HG02840 (cell line): ENCODE results near the gene FGF12.
"Not testable (repeated sequence)": the region's sequence is repeated elsewhere in the genome, so short reads cannot be mapped to it uniquely, and the experiment has no call there.

ENCODE experiments used
- ATAC-seq: cut with Tn5 transposase; IDR thresholded peaks from one replicate; pipeline ENCODE4 v1.9.1; 2021; ENCODE audit warnings: mild to moderate bottlenecking, moderate library complexity, moderate number of reproducible peaks; ENCODE audit not compliant: unreplicated experiment, low FRiP score

The FGF12 gene

DNA sequence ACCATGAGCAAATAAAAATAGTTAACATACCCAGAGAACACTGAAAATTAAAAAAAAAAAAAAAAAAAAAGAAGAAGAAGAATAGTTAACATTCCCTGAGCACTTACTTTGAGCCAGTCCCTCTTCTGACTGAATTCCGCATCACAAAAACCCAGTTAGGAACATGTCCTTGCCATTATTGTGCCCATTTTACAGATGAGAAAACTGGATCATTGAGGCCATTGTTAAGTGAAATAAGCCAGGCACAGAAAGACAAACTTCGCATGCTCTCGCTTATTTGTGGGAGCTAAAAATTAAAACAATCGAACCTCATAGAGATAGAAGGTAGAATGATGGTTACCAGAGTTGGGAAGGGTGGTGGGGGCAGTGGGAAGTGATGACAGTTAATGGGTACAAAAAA lies 119.5 kb downstream of the FGF12 start:
- no peak for ATAC-seq

DNA sequence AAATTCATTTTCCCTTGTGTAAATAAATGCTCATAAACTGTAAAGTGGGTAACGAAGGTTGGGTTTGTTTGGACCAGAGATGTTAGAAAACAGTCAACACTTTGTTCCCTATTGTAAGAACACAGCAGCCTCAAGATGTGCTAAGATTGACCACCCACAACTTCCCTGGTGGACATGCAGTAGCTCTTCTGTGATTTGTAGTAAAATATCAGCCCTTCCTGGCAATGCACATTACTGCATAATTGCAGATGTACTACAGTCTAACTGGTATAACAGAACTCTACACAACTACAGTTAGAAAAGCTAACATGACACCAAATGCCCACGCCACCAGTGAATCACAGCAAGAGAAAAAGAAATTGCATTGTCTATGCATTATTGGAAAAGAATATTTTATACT lies 129.4 kb downstream of the FGF12 start:
- ATAC-seq = no peak

DNA sequence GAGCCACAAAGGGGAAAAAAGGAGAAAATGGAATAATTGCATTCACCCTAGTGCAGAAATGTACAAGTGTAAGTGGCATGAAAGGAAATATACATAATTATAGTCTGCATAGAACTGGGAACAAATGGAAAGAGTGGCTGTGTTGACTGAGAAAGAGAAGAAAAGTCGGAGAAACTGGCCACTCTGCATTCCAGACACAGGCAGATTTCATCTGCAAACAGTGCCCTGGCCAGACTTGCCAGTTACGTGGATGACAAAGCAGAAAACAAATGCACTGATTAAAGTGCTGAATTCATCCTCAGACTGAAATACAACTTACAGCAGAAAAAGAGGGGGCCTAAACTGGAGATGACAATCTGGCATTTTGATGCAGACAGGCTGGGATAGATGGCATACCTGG lies 129.8 kb downstream of the FGF12 start:
- no peak for ATAC-seq

DNA sequence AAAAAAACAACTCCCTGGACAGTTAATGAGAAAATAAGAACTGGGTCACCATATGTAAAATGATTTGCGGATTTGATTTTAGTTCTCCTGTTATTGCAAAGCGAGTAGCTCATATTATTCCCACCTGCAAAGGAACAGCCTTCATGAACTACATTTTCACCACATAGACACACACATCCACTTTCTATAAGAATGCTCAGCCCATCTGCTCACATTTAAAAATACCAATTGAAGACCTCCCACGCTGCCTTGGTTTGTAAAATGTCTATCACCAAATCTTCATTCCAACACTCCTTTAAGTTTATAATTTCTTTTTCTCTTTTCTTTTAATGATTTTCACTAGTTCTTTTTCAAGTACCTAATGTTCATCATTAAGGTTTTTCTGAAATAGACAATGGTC lies 148.6 kb downstream of the FGF12 start:
- ATAC-seq = no peak

DNA sequence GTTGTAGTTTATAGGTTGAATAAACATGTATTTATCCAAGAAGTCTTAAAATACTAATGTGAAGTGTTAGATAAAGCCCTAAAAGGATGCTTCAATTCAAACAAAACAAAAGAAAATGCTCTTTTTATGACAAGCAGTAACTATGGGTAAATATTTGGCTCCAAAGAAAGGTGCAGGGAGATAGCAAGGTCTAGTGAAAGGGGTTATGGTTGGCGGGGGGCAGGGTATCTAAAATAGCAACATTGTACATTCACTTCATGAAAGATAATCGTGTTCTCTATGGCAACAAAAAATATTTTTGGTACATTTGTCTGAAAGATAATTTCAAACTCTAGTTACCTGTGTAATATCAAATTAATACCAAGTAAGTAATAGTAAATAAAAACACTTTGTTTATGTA lies 149.5 kb downstream of the FGF12 start:
- ATAC-seq = no peak

DNA sequence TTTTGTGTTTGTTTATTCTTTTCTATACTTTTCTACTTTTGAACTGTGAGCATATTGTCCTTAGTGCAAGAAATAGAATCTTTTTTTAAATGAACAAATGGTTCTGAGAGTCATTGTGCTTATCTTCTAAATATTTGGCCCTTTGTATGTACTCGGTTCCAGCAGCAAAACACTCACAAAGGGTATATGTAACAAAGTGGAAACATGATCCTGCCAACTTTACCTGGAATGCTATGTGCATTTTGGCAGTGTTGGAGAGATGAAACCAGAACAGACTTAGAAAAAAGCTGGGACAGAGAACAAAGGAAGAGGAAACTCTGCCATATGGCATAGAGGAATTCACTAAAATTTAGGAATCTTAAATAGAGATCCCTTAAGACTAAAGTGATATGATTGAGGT lies 150.1 kb downstream of the FGF12 start:
- ATAC-seq = no peak

DNA sequence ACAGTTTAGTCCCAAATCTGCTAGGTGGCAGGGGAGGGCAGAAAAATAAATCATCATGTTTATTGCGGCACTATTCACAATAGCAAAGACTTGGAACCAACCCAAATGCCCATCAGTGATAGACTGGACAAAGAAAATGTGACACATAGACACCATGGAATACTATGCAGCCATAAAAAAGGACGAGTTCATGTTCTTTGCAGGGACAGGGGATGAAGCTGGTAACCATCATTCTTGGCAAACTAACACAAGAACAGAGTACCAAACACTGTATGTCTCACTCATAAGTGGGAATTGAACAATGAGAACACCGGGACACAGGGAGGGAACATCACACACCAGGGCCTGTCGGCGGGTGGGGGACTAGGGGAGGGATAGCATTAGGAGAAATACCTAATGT lies 150.6 kb downstream of the FGF12 start:
- not testable (repeated sequence) for ATAC-seq

DNA sequence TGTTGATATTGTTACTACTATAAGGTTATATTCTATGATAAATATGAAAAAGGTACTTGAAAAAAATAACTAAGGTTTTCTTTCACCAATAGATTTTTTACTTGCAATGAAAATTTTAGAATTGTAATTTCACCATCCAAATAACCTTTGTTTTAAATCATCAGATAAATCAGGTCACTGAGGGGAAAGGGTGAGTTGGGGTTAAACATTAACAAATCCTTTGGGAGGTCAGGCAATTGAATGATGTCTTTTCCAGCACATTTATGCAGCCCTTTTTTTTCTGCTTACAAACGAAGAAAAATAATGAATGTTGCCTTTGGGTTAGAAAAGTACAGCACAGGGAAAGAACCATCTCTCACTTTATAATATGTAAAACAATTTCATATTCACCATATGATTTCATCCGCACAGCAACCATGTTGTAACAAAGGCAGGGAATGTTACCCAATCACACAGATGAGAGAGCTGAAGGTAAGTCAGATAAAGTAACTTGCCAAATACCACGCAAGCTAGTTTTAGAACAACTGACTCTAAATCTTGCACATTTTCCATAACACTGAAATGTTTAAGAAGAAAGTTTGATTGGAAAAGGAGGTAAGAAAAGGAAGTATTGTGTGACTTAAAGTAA lies 151.3 kb downstream of the FGF12 start:
- no peak for ATAC-seq

DNA sequence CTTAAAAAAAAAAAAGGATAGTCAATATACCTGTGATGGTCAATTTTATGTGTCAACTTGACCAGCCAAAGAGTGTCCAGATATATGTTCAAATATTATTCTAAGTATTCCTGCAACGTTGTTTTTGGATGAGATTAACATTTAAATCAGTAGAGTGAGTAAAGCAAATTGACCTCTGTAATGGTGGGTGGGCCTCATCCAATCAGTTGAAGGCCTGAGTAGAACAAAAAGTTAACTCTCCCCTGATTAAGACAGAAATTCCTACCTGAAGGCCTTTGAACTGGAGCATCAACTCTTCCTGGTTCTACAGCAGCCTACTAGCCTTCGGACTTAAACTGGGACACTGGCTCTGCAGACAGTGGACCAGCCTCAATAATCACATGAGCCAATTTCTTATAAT lies 154.1 kb downstream of the FGF12 start:
- ATAC-seq = no peak

DNA sequence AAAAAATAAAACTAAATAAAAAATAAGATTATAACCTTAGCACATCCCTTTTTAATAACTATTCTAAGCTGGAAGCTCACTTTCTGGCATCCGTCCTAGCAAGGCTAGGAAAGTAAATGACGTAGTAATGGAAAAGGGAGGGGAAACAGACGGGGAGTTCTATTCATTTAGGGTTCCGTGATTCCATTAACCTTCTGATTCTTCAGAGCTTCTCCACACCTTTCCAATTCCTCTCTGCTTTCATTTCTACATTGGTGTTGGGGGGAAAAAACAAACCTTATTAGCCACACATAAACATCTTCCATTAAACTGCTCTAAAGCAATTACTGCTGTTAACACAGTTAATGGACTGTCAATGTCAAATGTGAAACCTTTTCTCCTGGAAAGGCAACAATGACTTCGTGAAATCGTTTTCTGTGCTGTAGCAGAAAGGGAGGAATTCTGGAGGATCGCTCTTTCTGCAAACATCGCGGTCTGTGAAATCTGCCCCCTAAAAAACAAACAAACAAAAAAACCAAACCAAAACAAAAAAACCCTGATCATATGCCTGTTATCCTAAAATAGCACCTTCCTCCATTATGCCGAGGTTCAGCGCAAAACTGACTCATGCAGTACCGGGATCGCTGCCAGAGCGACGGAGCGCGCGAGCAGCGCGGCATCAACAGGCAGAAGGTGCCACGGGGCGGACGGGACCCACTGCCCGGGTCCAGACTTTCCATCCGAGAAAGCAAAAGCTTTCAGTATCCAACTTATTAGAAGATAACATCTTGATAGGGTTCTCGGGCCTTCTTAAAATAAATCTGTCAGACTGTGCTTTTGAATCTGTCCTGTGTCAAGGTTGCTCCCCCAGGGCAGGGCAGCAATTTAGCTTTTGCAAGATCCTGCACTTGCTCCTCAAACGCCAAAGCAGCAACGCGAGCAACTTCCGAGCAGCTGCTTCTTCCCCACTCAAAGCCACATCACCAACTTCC lies 156.2 kb downstream of the FGF12 start:
- no peak for ATAC-seq

DNA sequence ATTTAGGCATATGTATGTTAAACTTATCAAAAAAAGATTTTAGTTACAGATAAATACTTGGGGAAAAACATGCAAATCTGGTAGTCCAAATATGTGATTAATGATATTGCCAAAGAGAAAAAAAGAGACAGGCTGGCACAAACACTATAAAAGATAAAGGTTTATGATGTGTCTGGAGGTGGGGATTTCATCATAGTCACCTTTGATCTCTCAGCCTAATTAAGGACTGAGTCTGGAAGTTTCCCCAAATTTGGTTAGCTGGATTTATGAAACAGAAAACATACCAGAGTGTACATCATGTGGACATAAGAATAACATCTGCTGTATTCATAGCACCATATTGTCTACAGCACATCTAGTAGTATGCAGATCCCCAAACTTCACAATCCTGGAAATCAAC lies 157.0 kb downstream of the FGF12 start:
- ATAC-seq = no peak

DNA sequence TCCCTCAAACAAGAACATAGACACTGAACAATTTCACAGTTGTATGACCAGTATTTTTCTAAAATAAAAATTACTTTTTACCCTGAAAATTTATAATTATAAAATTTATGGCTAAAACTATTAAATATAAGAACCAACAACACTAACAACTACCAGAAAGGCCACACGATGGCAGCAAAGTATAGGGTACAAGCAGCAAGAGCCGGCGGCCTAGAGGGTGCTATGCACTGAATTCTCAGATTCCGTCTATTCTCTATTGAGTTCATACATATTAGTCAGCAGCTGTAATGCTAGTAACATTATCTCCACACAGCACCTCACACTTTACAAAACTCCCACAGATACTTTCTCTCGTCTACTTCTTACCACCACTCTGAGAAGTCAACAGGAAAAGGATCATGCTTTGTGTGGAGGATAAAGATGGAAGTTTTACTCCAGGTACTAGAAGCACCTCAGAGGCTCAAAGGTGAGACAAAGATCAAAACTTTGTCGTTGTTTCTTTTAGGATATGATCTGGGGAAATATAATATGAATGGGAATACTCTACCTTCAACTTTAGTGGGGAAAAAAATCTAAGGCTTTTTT lies 160.5 kb downstream of the FGF12 start:
- ATAC-seq = peak; percentile 58

DNA sequence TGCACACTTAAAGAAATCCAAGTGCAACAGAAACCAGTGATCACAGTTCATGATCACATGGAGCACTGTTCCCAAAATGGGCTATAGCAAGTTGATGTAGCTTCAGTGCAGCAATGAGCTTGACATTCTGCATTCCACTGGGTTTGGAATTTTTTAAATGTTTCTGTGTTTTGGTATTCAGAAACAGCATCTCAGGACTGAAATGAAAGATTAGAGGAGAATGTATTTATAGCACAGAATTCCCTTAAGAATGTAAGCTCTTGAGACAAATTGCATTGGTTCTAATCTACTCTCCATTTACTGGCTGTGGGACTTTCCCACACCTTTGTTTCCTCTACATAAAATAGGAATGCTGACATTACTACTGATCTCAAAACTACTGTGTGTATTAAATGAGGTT lies 162.7 kb downstream of the FGF12 start:
- ATAC-seq = no peak

DNA sequence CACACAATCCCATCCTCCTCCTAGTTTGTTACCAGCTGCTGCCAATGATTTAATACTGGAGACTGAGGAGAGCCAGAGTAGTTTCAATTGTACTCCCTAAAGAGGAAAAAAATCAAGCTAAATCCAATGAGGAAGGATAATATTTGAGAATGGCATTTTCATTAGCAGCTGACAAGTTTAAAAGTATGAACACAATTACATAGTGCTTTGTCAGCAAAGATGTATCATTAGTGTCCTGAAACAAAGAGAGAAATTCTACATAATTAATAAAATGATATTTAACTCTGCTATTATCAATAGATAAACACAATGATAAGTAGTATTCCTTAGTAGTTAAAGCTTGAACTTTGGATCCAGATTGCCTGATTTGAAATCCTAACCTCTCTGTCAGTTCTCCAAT lies 163.9 kb downstream of the FGF12 start:
- ATAC-seq = no peak

DNA sequence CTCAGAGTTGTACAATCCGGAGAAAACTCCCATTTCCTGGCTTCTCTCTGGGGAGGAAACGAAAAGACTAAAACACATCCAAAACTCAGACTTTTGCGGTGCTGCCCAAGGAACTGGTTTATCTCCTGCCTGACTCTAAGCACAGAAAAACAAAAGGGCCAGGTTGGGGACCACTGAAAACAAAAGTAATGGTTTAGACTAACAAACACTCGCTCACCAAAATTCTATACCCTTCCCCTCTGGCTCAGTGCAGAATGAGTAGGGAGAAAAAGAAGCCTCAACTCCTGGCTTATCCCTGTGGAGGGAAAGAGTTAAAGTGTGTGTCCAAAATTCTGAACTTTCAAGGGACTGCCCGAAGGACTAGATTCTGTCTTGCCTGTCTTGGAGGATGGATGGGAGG lies 173.6 kb downstream of the FGF12 start:
- no peak for ATAC-seq

DNA sequence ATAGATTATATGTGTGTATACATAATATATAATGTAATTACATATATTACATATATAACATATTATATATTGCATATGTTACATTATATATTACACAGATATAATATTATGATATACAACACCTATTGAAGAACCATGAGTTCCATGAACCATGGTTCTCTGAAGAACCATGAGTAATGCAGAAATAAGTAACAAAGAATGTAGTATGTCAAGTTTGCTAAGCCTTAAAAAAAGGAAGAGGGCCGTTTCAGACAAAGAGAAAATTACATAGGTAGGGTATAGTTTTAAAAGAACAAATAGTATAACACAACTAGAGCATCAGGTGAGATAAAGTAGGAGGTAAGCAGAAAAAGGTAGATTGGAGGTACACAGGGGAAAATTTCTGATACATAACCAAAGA lies 177.0 kb downstream of the FGF12 start:
- ATAC-seq = no peak

DNA sequence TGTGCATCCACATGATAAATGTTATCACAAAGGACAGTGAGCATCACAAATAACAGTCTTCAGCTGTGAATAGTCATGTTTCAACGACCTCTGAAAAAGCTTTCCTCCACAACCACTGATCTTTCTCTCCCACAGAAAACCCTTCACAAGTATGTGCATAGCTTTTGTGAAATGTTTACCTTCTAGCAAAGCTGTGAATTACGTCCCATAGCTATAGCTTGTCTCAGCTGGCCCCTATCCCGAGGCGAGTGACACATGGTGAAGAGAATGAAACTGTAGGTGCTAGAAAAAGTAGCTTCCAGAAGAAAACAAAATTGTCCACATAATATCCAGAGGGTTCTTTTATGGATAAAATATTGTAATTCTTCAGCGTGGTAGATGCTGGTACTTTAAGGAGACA lies 182.0 kb downstream of the FGF12 start:
- ATAC-seq = no peak

DNA sequence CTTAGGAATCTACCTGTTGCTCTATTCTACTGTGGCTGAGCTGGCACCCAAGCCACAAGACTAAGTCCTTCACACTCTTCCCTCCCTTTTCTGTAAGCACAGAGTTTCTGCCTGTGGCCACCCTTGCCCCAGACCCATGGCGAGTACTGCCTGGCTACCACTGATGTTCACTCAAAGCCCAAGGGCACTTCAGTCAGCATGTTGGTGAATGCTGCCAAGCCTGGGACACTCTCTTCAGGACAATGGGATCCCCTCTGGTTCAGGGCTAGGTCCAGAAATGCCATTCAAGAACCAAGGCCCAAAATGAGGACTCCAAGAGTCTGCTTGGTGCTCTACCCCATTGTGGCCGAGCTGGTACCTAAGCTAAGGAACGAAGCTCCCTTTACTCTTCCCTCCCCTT lies 184.2 kb downstream of the FGF12 start:
- ATAC-seq = no peak

DNA sequence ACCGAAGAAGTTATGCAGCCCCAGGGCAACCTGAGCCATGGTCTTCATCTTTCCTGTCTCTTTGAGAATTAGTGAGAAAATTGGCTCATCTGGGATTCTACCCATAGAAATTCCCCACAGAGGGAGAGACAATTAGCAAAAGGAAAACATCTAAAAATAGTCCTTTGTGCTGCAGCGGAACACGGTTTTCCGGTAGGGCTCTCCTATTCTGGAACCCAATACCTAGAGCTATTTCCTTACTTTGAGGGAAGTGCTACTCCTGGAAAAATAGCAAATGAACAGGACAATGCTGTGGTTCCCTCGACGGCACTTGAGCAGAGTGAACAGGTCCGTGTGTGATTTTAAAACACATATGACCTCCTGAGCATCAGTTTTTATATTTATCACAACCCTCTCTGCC lies 210.5 kb downstream of the FGF12 start:
- no peak for ATAC-seq

DNA sequence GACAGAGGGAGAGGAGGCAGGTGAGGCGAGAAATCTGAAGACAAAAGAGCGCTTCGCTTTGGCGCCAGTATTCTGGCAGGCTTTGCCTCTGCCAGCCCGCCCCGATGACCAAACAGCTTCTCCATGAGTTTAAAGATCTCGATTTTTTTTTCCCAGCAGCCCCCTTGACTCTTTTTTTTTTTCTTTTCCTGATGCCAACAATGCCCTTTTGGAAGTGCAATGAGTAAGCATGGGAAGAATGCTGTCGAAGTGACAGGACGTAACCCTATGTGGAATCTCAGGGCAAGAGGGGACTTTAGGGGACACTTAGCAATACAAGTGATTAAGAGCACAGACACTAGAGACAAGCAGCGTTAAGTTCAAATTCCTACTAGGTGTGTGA lies 211.7 kb downstream of the FGF12 start:
- no peak for ATAC-seq

DNA sequence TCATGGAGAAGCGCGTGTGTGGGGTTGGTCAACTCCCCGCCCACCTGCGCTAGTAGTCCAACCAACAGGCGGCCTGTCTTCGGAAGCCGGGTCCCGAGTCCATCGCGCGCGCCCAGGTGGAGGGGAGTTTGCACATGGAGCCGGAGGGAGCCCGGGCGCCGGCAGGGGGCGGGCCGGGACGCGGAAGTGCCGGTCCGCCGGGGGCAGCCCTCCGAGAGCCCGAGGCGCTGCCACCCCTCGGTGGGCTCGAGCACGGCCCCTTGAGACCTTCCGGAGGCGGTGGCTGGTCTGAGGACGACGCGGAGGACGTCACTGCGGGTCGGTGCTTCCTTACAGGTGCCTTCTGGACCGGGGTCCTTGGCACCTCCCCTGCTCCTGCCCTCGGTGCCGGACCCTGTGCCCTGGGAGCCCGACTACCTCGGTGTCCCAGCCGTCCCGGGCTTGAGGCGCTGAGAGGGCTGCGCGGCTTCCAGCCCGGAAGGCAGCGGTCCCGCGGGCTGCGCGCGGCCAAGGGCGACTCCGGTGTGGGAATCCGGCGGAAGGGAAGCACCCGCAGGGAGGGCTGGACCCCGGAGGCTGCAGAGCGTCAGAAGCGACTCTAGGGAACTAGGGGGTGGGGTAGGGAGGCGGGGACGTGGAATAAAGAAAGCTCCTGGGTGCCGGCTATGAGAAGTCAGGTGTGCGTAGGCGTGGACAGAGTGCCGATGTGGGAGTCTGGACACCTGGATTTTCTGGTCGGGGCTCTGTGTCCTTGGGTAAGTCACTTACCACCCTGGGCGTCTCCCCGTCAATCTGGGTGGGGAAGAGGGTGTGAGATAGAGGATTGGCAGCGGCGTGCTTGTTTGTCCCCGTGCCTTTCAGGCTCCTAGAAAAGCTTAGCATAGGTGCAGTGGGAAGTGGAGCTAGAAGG lies 212.3 kb downstream of the FGF12 start:
- ATAC-seq = no peak
